HEK293 (cell line): ENCODE data around the gene ARHGAP10.

ENCODE experiments used
- KLF10 ChIP-seq: fragments of 450-650 bp; IDR thresholded peaks from 2 replicates; pipeline ENCODE4 v1.5.1; 2018; ENCODE audit warnings: missing biosample characterization, mild to moderate bottlenecking, missing genetic modification characterization
- KLF7 ChIP-seq: fragments of 450-650 bp; formaldehyde crosslinking; IDR thresholded peaks from 2 replicates; pipeline ENCODE4 v1.5.1; 2016; ENCODE audit warnings: missing biosample characterization, missing genetic modification characterization, borderline replicate concordance
- MEIS1 ChIP-seq: sonication (generic); formaldehyde crosslinking; IDR thresholded peaks from 2 replicates; pipeline ENCODE4 v1.8.1; 2022; ENCODE audit warnings: missing genetic modification reagents, mild to moderate bottlenecking, borderline replicate concordance
- OVOL3 ChIP-seq: fragments of 450-650 bp; formaldehyde crosslinking; IDR thresholded peaks from 2 replicates; pipeline ENCODE4 v1.5.1; 2016; ENCODE audit warnings: missing biosample characterization, missing genetic modification characterization
- SCRT2 ChIP-seq: fragments of 450-650 bp; formaldehyde crosslinking; IDR thresholded peaks from 2 replicates; pipeline ENCODE4 v1.5.1; 2016; ENCODE audit warnings: missing biosample characterization, missing genetic modification characterization
- SP2 ChIP-seq: fragments of 450-650 bp; formaldehyde crosslinking; IDR thresholded peaks from 2 replicates; pipeline ENCODE4 v1.5.1; 2016; ENCODE audit warnings: missing biosample characterization, missing genetic modification characterization
- TRIM28 ChIP-seq: IDR thresholded peaks from 2 replicates; pipeline ENCODE4 v1.6.1; 2011; ENCODE audit warnings: low read length, control low read depth, borderline replicate concordance
- ZBTB1 ChIP-seq: fragments of 450-650 bp; formaldehyde crosslinking; IDR thresholded peaks from 2 replicates; pipeline ENCODE4 v1.5.1; 2016; ENCODE audit warnings: missing biosample characterization, missing genetic modification characterization
- ZBTB17 ChIP-seq: fragments of 450-650 bp; formaldehyde crosslinking; IDR thresholded peaks from 2 replicates; pipeline ENCODE4 v1.5.1; 2016; ENCODE audit warnings: missing biosample characterization, missing genetic modification characterization
- ZBTB20 ChIP-seq: fragments of 450-650 bp; formaldehyde crosslinking; IDR thresholded peaks from 2 replicates; pipeline ENCODE4 v1.5.1; 2016; ENCODE audit warnings: missing biosample characterization, missing genetic modification characterization
- ZBTB8A ChIP-seq: fragments of 450-650 bp; formaldehyde crosslinking; IDR thresholded peaks from 2 replicates; pipeline ENCODE4 v1.5.1; 2016; ENCODE audit warnings: missing biosample characterization, missing genetic modification characterization
- ZFHX2 ChIP-seq: fragments of 450-650 bp; formaldehyde crosslinking; conservative IDR thresholded peaks from 2 replicates; pipeline ENCODE4 v1.5.1; 2016; ENCODE audit warnings: missing biosample characterization, missing genetic modification characterization
- ZFP69B ChIP-seq: fragments of 450-650 bp; formaldehyde crosslinking; IDR thresholded peaks from 2 replicates; pipeline ENCODE4 v1.5.1; 2016; ENCODE audit warnings: missing biosample characterization, missing genetic modification characterization
- ZIC2 ChIP-seq: fragments of 450-650 bp; formaldehyde crosslinking; IDR thresholded peaks from 2 replicates; pipeline ENCODE4 v1.5.1; 2016; ENCODE audit warnings: missing biosample characterization, missing genetic modification characterization
- ZNF16 ChIP-seq: fragments of 450-650 bp; formaldehyde crosslinking; IDR thresholded peaks from 2 replicates; pipeline ENCODE4 v1.5.1; 2016; ENCODE audit warnings: low read depth, missing biosample characterization, missing genetic modification characterization
- ZNF175 ChIP-seq: fragments of 450-650 bp; formaldehyde crosslinking; IDR thresholded peaks from 2 replicates; pipeline ENCODE4 v1.5.1; 2016; ENCODE audit warnings: missing biosample characterization, missing genetic modification characterization
- ZNF19 ChIP-seq: fragments of 450-650 bp; formaldehyde crosslinking; IDR thresholded peaks from 2 replicates; pipeline ENCODE4; 2016; ENCODE audit warnings: missing biosample characterization, missing genetic modification characterization, low read depth
- ZNF214 ChIP-seq: fragments of 450-650 bp; formaldehyde crosslinking; IDR thresholded peaks from 2 replicates; pipeline ENCODE4 v1.5.1; 2017; ENCODE audit warnings: missing biosample characterization, mild to moderate bottlenecking, missing genetic modification characterization, borderline replicate concordance
- ZNF23 ChIP-seq: fragments of 450-650 bp; formaldehyde crosslinking; IDR thresholded peaks from 2 replicates; pipeline ENCODE4 v1.5.1; 2016; ENCODE audit warnings: missing biosample characterization, missing genetic modification characterization, borderline replicate concordance
- ZNF248 ChIP-seq: fragments of 450-650 bp; formaldehyde crosslinking; IDR thresholded peaks from 2 replicates; pipeline ENCODE4 v1.5.1; 2017; ENCODE audit warnings: missing biosample characterization, missing genetic modification characterization
- ZNF324 ChIP-seq: fragments of 450-650 bp; formaldehyde crosslinking; IDR thresholded peaks from 2 replicates; pipeline ENCODE4 v1.5.1; 2016; ENCODE audit warnings: missing biosample characterization, missing genetic modification characterization
- ZNF366 ChIP-seq: fragments of 450-650 bp; formaldehyde crosslinking; conservative IDR thresholded peaks from 2 replicates; pipeline ENCODE4 v1.5.1; 2016; ENCODE audit warnings: missing biosample characterization, missing genetic modification characterization
- ZNF391 ChIP-seq: fragments of 450-650 bp; formaldehyde crosslinking; IDR thresholded peaks from 2 replicates; pipeline ENCODE4 v1.5.1; 2016; ENCODE audit warnings: low read depth, missing biosample characterization, missing genetic modification characterization, borderline replicate concordance
- ZNF426 ChIP-seq: fragments of 450-650 bp; formaldehyde crosslinking; IDR thresholded peaks from 2 replicates; pipeline ENCODE4 v1.5.1; 2017; ENCODE audit warnings: missing biosample characterization, missing genetic modification characterization, mild to moderate bottlenecking, inconsistent platforms, moderate library complexity
- ZNF521 ChIP-seq: fragments of 450-650 bp; formaldehyde crosslinking; IDR thresholded peaks from 2 replicates; pipeline ENCODE4 v1.5.1; 2017; ENCODE audit warnings: missing biosample characterization, mild to moderate bottlenecking, missing genetic modification characterization
- ZNF529 ChIP-seq: fragments of 450-650 bp; formaldehyde crosslinking; IDR thresholded peaks from 2 replicates; pipeline ENCODE4 v1.5.1; 2017; ENCODE audit warnings: missing genetic modification characterization, missing biosample characterization; ENCODE audit not compliant: insufficient replicate concordance
- ZNF544 ChIP-seq: fragments of 450-650 bp; formaldehyde crosslinking; IDR thresholded peaks from 2 replicates; pipeline ENCODE4 v1.5.0; 2017; ENCODE audit warnings: missing biosample characterization, missing genetic modification characterization
- ZNF549 ChIP-seq: fragments of 450-650 bp; IDR thresholded peaks from 2 replicates; pipeline ENCODE4 v1.5.1; 2018; ENCODE audit warnings: missing biosample characterization, missing genetic modification characterization, mild to moderate bottlenecking, inconsistent platforms, moderate library complexity
- ZNF560 ChIP-seq: fragments of 450-650 bp; formaldehyde crosslinking; IDR thresholded peaks from 2 replicates; pipeline ENCODE4 v1.5.1; 2017; ENCODE audit warnings: missing biosample characterization, missing genetic modification characterization, borderline replicate concordance
- ZNF654 ChIP-seq: fragments of 450-650 bp; formaldehyde crosslinking; IDR thresholded peaks from 2 replicates; pipeline ENCODE4 v1.5.1; 2016; ENCODE audit warnings: low read depth, missing biosample characterization, missing genetic modification characterization
- ZNF658 ChIP-seq: fragments of 450-650 bp; formaldehyde crosslinking; IDR thresholded peaks from 2 replicates; pipeline ENCODE4; 2016; ENCODE audit warnings: missing biosample characterization, missing genetic modification characterization
- ZNF664 ChIP-seq: fragments of 450-650 bp; formaldehyde crosslinking; IDR thresholded peaks from 2 replicates; pipeline ENCODE4 v1.5.1; 2016; ENCODE audit warnings: missing biosample characterization, missing genetic modification characterization
- ZNF768 ChIP-seq: fragments of 450-650 bp; formaldehyde crosslinking; IDR thresholded peaks from 2 replicates; pipeline ENCODE4 v1.5.1; 2018; ENCODE audit warnings: missing biosample characterization, mild to moderate bottlenecking, missing genetic modification characterization
- ZNF776 ChIP-seq: fragments of 450-650 bp; formaldehyde crosslinking; IDR thresholded peaks from 2 replicates; pipeline ENCODE4 v1.5.0; 2017; ENCODE audit warnings: missing biosample characterization, missing genetic modification characterization, borderline replicate concordance
- ZNF785 ChIP-seq: fragments of 450-650 bp; formaldehyde crosslinking; IDR thresholded peaks from 2 replicates; pipeline ENCODE4 v1.5.1; 2016; ENCODE audit warnings: missing biosample characterization, missing genetic modification characterization
- ZNF830 ChIP-seq: fragments of 450-650 bp; IDR thresholded peaks from 2 replicates; pipeline ENCODE4 v1.5.0; 2018; ENCODE audit warnings: missing biosample characterization, missing genetic modification characterization, low read depth, mild to moderate bottlenecking, moderate library complexity
- ZNF843 ChIP-seq: fragments of 450-650 bp; formaldehyde crosslinking; IDR thresholded peaks from 2 replicates; pipeline ENCODE4 v1.5.1; 2016; ENCODE audit warnings: missing biosample characterization, missing genetic modification characterization
- ZXDB ChIP-seq: fragments of 450-650 bp; formaldehyde crosslinking; IDR thresholded peaks from 2 replicates; pipeline ENCODE4 v1.5.1; 2016; ENCODE audit warnings: missing biosample characterization, missing genetic modification characterization
- TF ChIP-seq, protein P1 (sequence below): fragments of 450-650 bp; formaldehyde crosslinking; IDR thresholded peaks from 2 replicates; pipeline ENCODE4 v1.5.1; 2016; ENCODE audit warnings: missing biosample characterization, missing genetic modification characterization
- TF ChIP-seq, protein P2 (sequence below): fragments of 450-650 bp; formaldehyde crosslinking; IDR thresholded peaks from 2 replicates; pipeline ENCODE4 v1.5.1; 2017; ENCODE audit warnings: missing biosample characterization, mild to moderate bottlenecking, missing genetic modification characterization, moderate library complexity
- TF ChIP-seq, protein P3 (sequence below): fragments of 450-650 bp; formaldehyde crosslinking; IDR thresholded peaks from 2 replicates; pipeline ENCODE4 v1.5.1; 2016; ENCODE audit warnings: missing biosample characterization, missing genetic modification characterization

Gene ARHGAP10

DNA sequence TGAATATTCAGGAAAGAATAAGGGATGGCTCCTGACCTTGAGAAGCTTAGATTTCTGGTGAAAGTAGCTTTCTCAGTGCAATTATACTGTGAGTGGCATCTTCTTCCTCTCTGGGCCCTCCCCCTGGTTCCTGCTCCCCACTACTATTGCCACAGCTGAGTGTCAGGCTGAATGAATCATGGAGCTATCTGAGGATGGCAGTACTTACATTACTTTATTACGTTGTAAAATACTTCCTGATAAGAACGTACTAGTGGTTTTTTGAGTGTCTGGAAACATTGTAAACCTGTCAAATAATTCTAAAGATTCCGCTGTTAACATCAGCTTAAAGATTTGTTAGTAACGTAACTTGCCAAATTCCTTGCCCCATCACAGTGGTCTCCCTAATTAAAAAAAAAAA, 36.2 kb downstream of the ARHGAP10 start (continued):
- TF ChIP-seq ZNF391 (tag by site-specific recombination), result peak; percentile 75; the same call in 1 of the 2 replicates
- peak; percentile 29 for TF ChIP-seq ZNF529 (tag by site-specific recombination)
- peak; percentile 98 for TF ChIP-seq ZXDB (tag by site-specific recombination)
- no peak for TF ChIP-seq TRIM28
- TF ChIP-seq ZNF19 (tag by site-specific recombination), result 0 out of 2 replicates have a peak, but pooled peaks have one; percentile 52
- no peak for TF ChIP-seq ZFHX2 (tag by site-specific recombination)
- peak; percentile 49; the same call in 1 of the 2 replicates for TF ChIP-seq ZBTB17
- no peak for TF ChIP-seq ZNF776
- TF ChIP-seq ZNF23, result no peak
- 0 out of 2 replicates have a peak, but pooled peaks have one; percentile 29 for TF ChIP-seq ZFP69B (tag by site-specific recombination)
- 0 out of 2 replicates have a peak, but pooled peaks have one; percentile 15 for TF ChIP-seq SCRT2
- TF ChIP-seq ZNF544, result no peak
- no peak for TF ChIP-seq ZNF549 (tag by site-specific recombination)
- TF ChIP-seq, protein P1, sequence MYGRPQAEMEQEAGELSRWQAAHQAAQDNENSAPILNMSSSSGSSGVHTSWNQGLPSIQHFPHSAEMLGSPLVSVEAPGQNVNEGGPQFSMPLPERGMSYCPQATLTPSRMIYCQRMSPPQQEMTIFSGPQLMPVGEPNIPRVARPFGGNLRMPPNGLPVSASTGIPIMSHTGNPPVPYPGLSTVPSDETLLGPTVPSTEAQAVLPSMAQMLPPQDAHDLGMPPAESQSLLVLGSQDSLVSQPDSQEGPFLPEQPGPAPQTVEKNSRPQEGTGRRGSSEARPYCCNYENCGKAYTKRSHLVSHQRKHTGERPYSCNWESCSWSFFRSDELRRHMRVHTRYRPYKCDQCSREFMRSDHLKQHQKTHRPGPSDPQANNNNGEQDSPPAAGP (tag by site-specific recombination), result no peak
- TF ChIP-seq, protein P2, sequence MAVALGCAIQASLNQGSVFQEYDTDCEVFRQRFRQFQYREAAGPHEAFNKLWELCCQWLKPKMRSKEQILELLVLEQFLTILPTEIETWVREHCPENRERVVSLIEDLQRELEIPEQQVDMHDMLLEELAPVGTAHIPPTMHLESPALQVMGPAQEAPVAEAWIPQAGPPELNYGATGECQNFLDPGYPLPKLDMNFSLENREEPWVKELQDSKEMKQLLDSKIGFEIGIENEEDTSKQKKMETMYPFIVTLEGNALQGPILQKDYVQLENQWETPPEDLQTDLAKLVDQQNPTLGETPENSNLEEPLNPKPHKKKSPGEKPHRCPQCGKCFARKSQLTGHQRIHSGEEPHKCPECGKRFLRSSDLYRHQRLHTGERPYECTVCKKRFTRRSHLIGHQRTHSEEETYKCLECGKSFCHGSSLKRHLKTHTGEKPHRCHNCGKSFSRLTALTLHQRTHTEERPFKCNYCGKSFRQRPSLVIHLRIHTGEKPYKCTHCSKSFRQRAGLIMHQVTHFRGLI (tag by site-specific recombination), result peak; percentile 44; the same call in 1 of the 2 replicates
- peak; percentile 92 for TF ChIP-seq KLF10
- TF ChIP-seq ZNF654 (tag by site-specific recombination), result no peak
- peak; percentile 62 for TF ChIP-seq ZBTB8A (tag by site-specific recombination)
- no peak for TF ChIP-seq ZNF768 (tag by site-specific recombination)
- peak; percentile 94 for TF ChIP-seq ZBTB1 (tag by site-specific recombination)
- TF ChIP-seq ZNF843 (tag by site-specific recombination), result peak; percentile 100
- peak; percentile 98 for TF ChIP-seq OVOL3
- no peak for TF ChIP-seq ZIC2 (tag by site-specific recombination)
- no peak for TF ChIP-seq MEIS1 (CRISPR knock-in tag)
- peak; percentile 87 for TF ChIP-seq ZNF324 (tag by site-specific recombination)
- TF ChIP-seq SP2 (tag by site-specific recombination), result no peak
- TF ChIP-seq ZNF521 (tag by site-specific recombination), result no peak
- TF ChIP-seq ZNF664 (tag by site-specific recombination), result peak; percentile 38; the same call in 1 of the 2 replicates
- TF ChIP-seq ZNF16 (tag by site-specific recombination), result no peak
- TF ChIP-seq ZNF426, result no peak
- no peak for TF ChIP-seq ZNF214
- TF ChIP-seq, protein P3, sequence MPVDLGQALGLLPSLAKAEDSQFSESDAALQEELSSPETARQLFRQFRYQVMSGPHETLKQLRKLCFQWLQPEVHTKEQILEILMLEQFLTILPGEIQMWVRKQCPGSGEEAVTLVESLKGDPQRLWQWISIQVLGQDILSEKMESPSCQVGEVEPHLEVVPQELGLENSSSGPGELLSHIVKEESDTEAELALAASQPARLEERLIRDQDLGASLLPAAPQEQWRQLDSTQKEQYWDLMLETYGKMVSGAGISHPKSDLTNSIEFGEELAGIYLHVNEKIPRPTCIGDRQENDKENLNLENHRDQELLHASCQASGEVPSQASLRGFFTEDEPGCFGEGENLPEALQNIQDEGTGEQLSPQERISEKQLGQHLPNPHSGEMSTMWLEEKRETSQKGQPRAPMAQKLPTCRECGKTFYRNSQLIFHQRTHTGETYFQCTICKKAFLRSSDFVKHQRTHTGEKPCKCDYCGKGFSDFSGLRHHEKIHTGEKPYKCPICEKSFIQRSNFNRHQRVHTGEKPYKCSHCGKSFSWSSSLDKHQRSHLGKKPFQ (tag by site-specific recombination), result peak; percentile 87
- TF ChIP-seq ZBTB20 (tag by site-specific recombination), result no peak
- no peak for TF ChIP-seq ZNF175
- no peak for TF ChIP-seq ZNF248 (tag by site-specific recombination)
- TF ChIP-seq ZNF560, result no peak
- peak; percentile 64; the same call in 1 of the 2 replicates for TF ChIP-seq KLF7
- TF ChIP-seq ZNF658 (tag by site-specific recombination), result no peak
- no peak for TF ChIP-seq ZNF785 (tag by site-specific recombination)
- TF ChIP-seq ZNF830 (tag by site-specific recombination), result no peak
- TF ChIP-seq ZNF366 (tag by site-specific recombination), result peak; percentile 93
